ENCODE measurements around the gene TLX1.

- TF ChIP-seq CTCF (IDR thresholded peaks at IDR 0.05; ENCODE audit: low read depth, low read length) (no peak), EZH2phosphoT487 (IDR thresholded peaks at IDR 0.05; ENCODE audit: low read depth) (no peak)
Observed at GRCh38 chr10:101136007-101136707, 5.1 kb downstream of the TLX1 start.

Data from OCI-LY3 (cell line).